GM23248 (cell line): ENCODE results near the gene OLFML1. TPM values are rescaled to one million over a fixed set of nuclear protein-coding genes. Genes with fewer than 3 reads are reported as not detected.
"Not testable (repeated sequence)": the region's sequence is repeated elsewhere in the genome, so short reads cannot be mapped to it uniquely, and the experiment has no call there.

ENCODE experiments used
- DNase-seq: peaks from one replicate; pipeline ENCODE4 v3.0.0-alpha.2; 2015
- H2AFZ ChIP-seq: fragments of 200-600 bp; sonication (generic); 2 replicates; pipeline ENCODE4 v1.6.1; 2016; ENCODE audit warnings: antibody characterized with exemption
- H3F3A ChIP-seq: fragments of 200-600 bp; sonication (generic); 2 replicates; pipeline ENCODE4 v1.6.1; 2016; ENCODE audit warnings: mild to moderate bottlenecking, antibody characterized with exemption, mixed run types; ENCODE audit not compliant: insufficient read depth
- H3K27ac ChIP-seq: fragments of 200-600 bp; sonication (generic); 2 replicates; pipeline ENCODE4 v1.5.1; 2016; ENCODE audit warnings: mild to moderate bottlenecking
- H3K27me3 ChIP-seq: fragments of 200-600 bp; sonication (generic); replicated peaks from 2 replicates; pipeline ENCODE4 v1.6.1; 2016; ENCODE audit warnings: mild to moderate bottlenecking; ENCODE audit not compliant: insufficient read depth
- H3K36me3 ChIP-seq: fragments of 200-600 bp; sonication (generic); 2 replicates; pipeline ENCODE4 v1.6.1; 2016; ENCODE audit warnings: low read depth, mild to moderate bottlenecking
- H3K4me1 ChIP-seq: fragments of 200-600 bp; sonication (generic); 2 replicates; pipeline ENCODE4 v1.6.1; 2016; ENCODE audit warnings: mild to moderate bottlenecking; ENCODE audit not compliant: insufficient read depth
- H3K4me2 ChIP-seq: fragments of 200-600 bp; sonication (generic); one replicate; pipeline ENCODE4 v1.6.1; 2016; ENCODE audit warnings: mild to moderate bottlenecking; ENCODE audit not compliant: unreplicated experiment
- H3K4me3 ChIP-seq: fragments of 200-600 bp; sonication (generic); 2 replicates; pipeline ENCODE4 v1.5.1; 2016; ENCODE audit warnings: mild to moderate bottlenecking
- H3K79me2 ChIP-seq: fragments of 200-600 bp; sonication (generic); 2 replicates; pipeline ENCODE4 v1.6.1; 2016; ENCODE audit warnings: mild to moderate bottlenecking; ENCODE audit not compliant: insufficient read depth
- H3K9ac ChIP-seq: fragments of 200-600 bp; sonication (generic); 2 replicates; pipeline ENCODE4 v1.6.1; 2016; ENCODE audit warnings: mild to moderate bottlenecking
- H3K9me2 ChIP-seq: fragments of 200-600 bp; sonication (generic); 2 replicates; pipeline ENCODE4 v1.6.1; 2016; ENCODE audit warnings: mixed run types, mild to moderate bottlenecking, moderate library complexity; ENCODE audit not compliant: insufficient read depth
- H3K9me3 ChIP-seq: fragments of 200-600 bp; sonication (generic); one replicate; pipeline ENCODE4 v1.6.1; 2017; ENCODE audit warnings: low read depth
- H4K20me1 ChIP-seq: fragments of 200-600 bp; sonication (generic); 2 replicates; pipeline ENCODE4 v1.6.0; 2016; ENCODE audit not compliant: insufficient read depth
- EZH2 ChIP-seq: fragments of 200-600 bp; sonication (generic); IDR thresholded peaks from 2 replicates; pipeline ENCODE4 v1.6.1; 2018; ENCODE audit warnings: antibody characterized with exemption, mild to moderate bottlenecking; ENCODE audit not compliant: insufficient read depth, poor library complexity, severe bottlenecking
- EZH2phosphoT487 ChIP-seq: fragments of 200-600 bp; sonication (generic); IDR thresholded peaks from 2 replicates; pipeline ENCODE4 v1.6.1; 2018; ENCODE audit warnings: antibody characterized with exemption, moderate library complexity, mild to moderate bottlenecking, low read depth; ENCODE audit not compliant: insufficient read depth
- WGBS, 2 experiments: methylation state at CpG; one replicate each; pipeline ENCODE4 v1.1.6; 2015 to 2017; ENCODE audit warnings: low lambda C conversion rate in 2 of 2, low coverage in 1 of 2; ENCODE audit errors: missing lambda C conversion rate in 2 of 2; 5-methylcytosine and 5-hydroxymethylcytosine counted together
- in situ Hi-C: fragments of 300-500 bp; cut with MboI; formaldehyde crosslinking; loops from 2 replicates; pipeline ENCODE4 v1.15.0; 2020
- polyA plus RNA-seq: library from polyadenylated mRNA; unstranded; fragments of >200 nt; fragmentation: Nextera tagmentation; extraction: Ambion mirVana; gene quantifications from 2 replicates; pipeline ENCODE4 v1.2.1, GENCODE V29; 2016
- total RNA-seq: library from RNA; depleted of rRNA; stranded (reverse); fragments of >200 nt; shearing (Covaris generic); gene quantifications from 2 replicates; pipeline ENCODE4 v1.2.3, GENCODE V29; 2014

Gene OLFML1
- total and polyA plus RNA-seq, 2 experiments from 2014 or later = 0.32 to 0.53 TPM

- H3K9me2 ChIP-seq = no peaks in the 10 kb centered on the region
- no peak overlapping the region for H3K4me3 ChIP-seq
- no peaks in the 10 kb centered on the region for H3K79me2 ChIP-seq
- H3K9ac ChIP-seq = no peak overlapping the region
- no peak overlapping the region for H2AFZ ChIP-seq
- 87 to 93% methylated on average over 12 of the region's 12 CpGs for WGBS, 2 experiments
- H3F3A ChIP-seq = no peaks in the 10 kb centered on the region
- TF ChIP-seq EZH2phosphoT487 = no peak
- no peak for TF ChIP-seq EZH2
- H3K27me3 ChIP-seq = 0 out of 2 replicates have a peak, but pooled peaks cover 6% of the 10 kb centered on the region
- no peaks in the 10 kb centered on the region for H3K9me3 ChIP-seq
- in situ Hi-C loops = no loop called here
- no peak for DNase-seq
- no peaks in the 10 kb centered on the region for H4K20me1 ChIP-seq
- H3K27ac ChIP-seq = no peak overlapping the region
- H3K4me2 ChIP-seq = no peak overlapping the region
- no peaks in the 10 kb centered on the region for H3K36me3 ChIP-seq
- H3K4me1 ChIP-seq = peaks cover 8% of the 10 kb centered on the region; the same call in 1 of the 2 replicates
Observed at GRCh38 chr11:7516475-7516874, 31.2 kb downstream of the OLFML1 start.

- H3K27me3 ChIP-seq, in situ Hi-C loops, H3K36me3 ChIP-seq, H3K27ac ChIP-seq, H3K79me2 ChIP-seq, H3K4me1 ChIP-seq, H3K9ac ChIP-seq, H3K9me2 ChIP-seq, DNase-seq, H2AFZ ChIP-seq, H3K4me3 ChIP-seq, H3K9me3 ChIP-seq, H3K4me2 ChIP-seq, H4K20me1 ChIP-seq, H3F3A ChIP-seq: not testable (repeated sequence)
- 84 to 88% methylated on average over 13 of the region's 13 CpGs for WGBS, 2 experiments
Observed at GRCh38 chr11:7517743-7518142, 32.4 kb downstream of the OLFML1 start.

GRCh38 chr11:7518811-7519562, 33.7 kb downstream of the OLFML1 start:
- Histone ChIP-seq H3K9me2 (no peaks in the 10 kb centered on the region), H3F3A (no peaks in the 10 kb centered on the region), H3K4me1 (no peaks in the 10 kb centered on the region), H3K9me3 (no peaks in the 10 kb centered on the region), H3K79me2 (no peaks in the 10 kb centered on the region), H3K36me3 (no peaks in the 10 kb centered on the region), H4K20me1 (no peaks in the 10 kb centered on the region), H3K27me3 (0 out of 2 replicates have a peak, but pooled peaks cover 6% of the 10 kb centered on the region), H3K4me2 (no peak overlapping the region), H3K4me3 (no peak overlapping the region), H3K9ac (no peak overlapping the region), H2AFZ (no peak overlapping the region), H3K27ac (no peak overlapping the region)
- 89 to 90% methylated on average over 23 of the region's 23 CpGs for WGBS, 2 experiments
- in situ Hi-C loops = no loop called here
- DNase-seq = no peak
- no peak for TF ChIP-seq EZH2

GRCh38 chr11:7520011-7520942, 35.0 kb downstream of the OLFML1 start:
- DNase-seq = peak; percentile 37

More at GRCh38 chr11:7520011-7520942, 35.0 kb downstream of the OLFML1 start:
- in situ Hi-C loops = no loop called here
- no peaks in the 10 kb centered on the region for H3K79me2 ChIP-seq
- 0 out of 2 replicates have a peak, but pooled peaks cover under 1% of the 10 kb centered on the region for H3K27me3 ChIP-seq
- no peaks in the 10 kb centered on the region for H4K20me1 ChIP-seq
- H3K36me3 ChIP-seq = no peaks in the 10 kb centered on the region
- H2AFZ ChIP-seq = no peak overlapping the region
- no peak overlapping the region for H3K4me2 ChIP-seq
- H3K9ac ChIP-seq = no peak overlapping the region
- H3K4me1 ChIP-seq = no peaks in the 10 kb centered on the region
- TF ChIP-seq EZH2phosphoT487 (no peak), EZH2 (no peak)
- no peaks in the 10 kb centered on the region for H3F3A ChIP-seq
- H3K4me3 ChIP-seq = no peak overlapping the region
- H3K9me2 ChIP-seq = no peaks in the 10 kb centered on the region
- H3K9me3 ChIP-seq = no peaks in the 10 kb centered on the region
- 69 to 84% methylated on average over 17 of the region's 18 CpGs for WGBS, 2 experiments
- no peak overlapping the region for H3K27ac ChIP-seq
